ENCODE data around the gene CCL4. TPM values are rescaled to one million over a fixed set of nuclear protein-coding genes. Genes with fewer than 3 reads are reported as not detected.

Gene CCL4
- total and polyA plus RNA-seq, 5 donors, result 0.42 to 1.7 (median 1.0) TPM

GRCh38 chr17:36131421-36131820 lies 27.8 kb downstream of the CCL4 start:
- WGBS, result 56% methylated on average over 2 of the region's 2 CpGs
- Histone ChIP-seq H3K27me3 (ENCODE audit: control insufficient read depth, insufficient read depth) (no peaks in the 10 kb centered on the region), H3K4me3 (ENCODE audit: low read length) (no peak overlapping the region), H3K27ac (ENCODE audit: low read length) (no peak overlapping the region), H3K4me1 (ENCODE audit: control insufficient read depth, insufficient read depth, low read length) (no peaks in the 10 kb centered on the region), H3K9me3 (ENCODE audit: control insufficient read depth, low read length) (no peaks in the 10 kb centered on the region)
- DNase-seq (no peak), ATAC-seq (no peak)
- intact Hi-C loops (cut with DNase I), result no loop called here

GRCh38 chr17:36131931-36132330 lies 28.3 kb downstream of the CCL4 start:
- Histone ChIP-seq H3K9me3 (ENCODE audit: control insufficient read depth, low read length) (no peaks in the 10 kb centered on the region), H3K4me3 (ENCODE audit: low read length) (no peak overlapping the region), H3K27me3 (ENCODE audit: control insufficient read depth, insufficient read depth) (no peaks in the 10 kb centered on the region), H3K27ac (ENCODE audit: low read length) (no peak overlapping the region), H3K4me1 (ENCODE audit: control insufficient read depth, insufficient read depth, low read length) (no peaks in the 10 kb centered on the region)
- WGBS, result 91% methylated on average over 3 of the region's 3 CpGs
- ATAC-seq, result no peak
- intact Hi-C loops (cut with DNase I), result no loop called here
- no peak for DNase-seq

GRCh38 chr17:36132421-36132831 lies 28.8 kb downstream of the CCL4 start:
- no peak overlapping the region for H3K4me3 ChIP-seq (ENCODE audit: low read length)
- 67% methylated on average over 2 of the region's 2 CpGs for WGBS
- no peak overlapping the region for H3K27ac ChIP-seq (ENCODE audit: low read length)
- H3K9me3 ChIP-seq (ENCODE audit: control insufficient read depth, low read length), result no peaks in the 10 kb centered on the region
- intact Hi-C loops (cut with DNase I), result no loop called here
- ATAC-seq (no peak), DNase-seq (no peak)
- no peaks in the 10 kb centered on the region for H3K4me1 ChIP-seq (ENCODE audit: control insufficient read depth, insufficient read depth, low read length)
- H3K27me3 ChIP-seq (ENCODE audit: control insufficient read depth, insufficient read depth), result no peaks in the 10 kb centered on the region

- H3K9me3 ChIP-seq (ENCODE audit: control insufficient read depth, low read length), result no peaks in the 10 kb centered on the region
- ATAC-seq, result peak in 1 of 2 donors; percentile 12
- no peaks in the 10 kb centered on the region for H3K27me3 ChIP-seq (ENCODE audit: control insufficient read depth, insufficient read depth)
- intact Hi-C loops (cut with DNase I), result no loop called here
- H3K4me3 ChIP-seq (ENCODE audit: low read length), result no peak overlapping the region
- 60% methylated on average over 4 of the region's 4 CpGs for WGBS
- no peak overlapping the region for H3K27ac ChIP-seq (ENCODE audit: low read length)
- no peaks in the 10 kb centered on the region for H3K4me1 ChIP-seq (ENCODE audit: control insufficient read depth, insufficient read depth, low read length)
- no peak for DNase-seq
These were observed 30.1 kb downstream of the CCL4 start for GRCh38 chr17:36133602-36134236.

GRCh38 chr17:36135465-36135864 lies 31.8 kb downstream of the CCL4 start:
- no peaks in the 10 kb centered on the region for H3K9me3 ChIP-seq (ENCODE audit: control insufficient read depth, low read length)
- no peaks in the 10 kb centered on the region for H3K4me1 ChIP-seq (ENCODE audit: control insufficient read depth, insufficient read depth, low read length)
- 79% methylated on average over 4 of the region's 4 CpGs for WGBS
- peak in 1 of 2 donors; percentile 7 for ATAC-seq
- H3K27ac ChIP-seq (ENCODE audit: low read length), result no peak overlapping the region
- H3K27me3 ChIP-seq (ENCODE audit: control insufficient read depth, insufficient read depth), result no peaks in the 10 kb centered on the region
- no peak overlapping the region for H3K4me3 ChIP-seq (ENCODE audit: low read length)
- intact Hi-C loops (cut with DNase I), result no loop called here
- DNase-seq, result no peak

- no peaks in the 10 kb centered on the region for H3K27me3 ChIP-seq (ENCODE audit: control insufficient read depth, insufficient read depth)
- no peaks in the 10 kb centered on the region for H3K9me3 ChIP-seq (ENCODE audit: control insufficient read depth, low read length)
- intact Hi-C loops (cut with DNase I), result no loop called here
- no peak overlapping the region for H3K4me3 ChIP-seq (ENCODE audit: low read length)
- no peak overlapping the region for H3K27ac ChIP-seq (ENCODE audit: low read length)
- no peak for ATAC-seq
- no peak for DNase-seq
- WGBS, result 77% methylated on average over 1 of the region's 1 CpG
- H3K4me1 ChIP-seq (ENCODE audit: control insufficient read depth, insufficient read depth, low read length), result no peaks in the 10 kb centered on the region
These were observed 32.4 kb downstream of the CCL4 start for GRCh38 chr17:36136036-36136435.

GRCh38 chr17:36136439-36136838 lies 32.8 kb downstream of the CCL4 start:
- intact Hi-C loops (cut with DNase I), result no loop called here
- Histone ChIP-seq H3K4me3 (ENCODE audit: low read length) (no peak overlapping the region), H3K27ac (ENCODE audit: low read length) (no peak overlapping the region), H3K9me3 (ENCODE audit: control insufficient read depth, low read length) (no peaks in the 10 kb centered on the region), H3K4me1 (ENCODE audit: control insufficient read depth, insufficient read depth, low read length) (no peaks in the 10 kb centered on the region), H3K27me3 (ENCODE audit: control insufficient read depth, insufficient read depth) (no peaks in the 10 kb centered on the region)
- no peak for DNase-seq
- no peak for ATAC-seq
- WGBS, result 82% methylated on average over 1 of the region's 1 CpG

GRCh38 chr17:36142235-36142634 lies 38.6 kb downstream of the CCL4 start:
- ATAC-seq, result no peak
- intact Hi-C loops (cut with DNase I), result loop anchor here in 1 of 4 donors (10.0 kb wide), 1 partner anchor 167 kb away; no protein-coding TSS in a partner anchor

GRCh38 chr17:36142806-36143205 lies 39.2 kb downstream of the CCL4 start:
- no peak for DNase-seq
- WGBS, result 92% methylated on average over 8 of the region's 8 CpGs
- intact Hi-C loops (cut with DNase I), result loop anchor here in 1 of 4 donors (10.0 kb wide), 1 partner anchor 168 kb away; no protein-coding TSS in a partner anchor

More at GRCh38 chr17:36142235-36142634, 38.6 kb downstream of the CCL4 start:
- Histone ChIP-seq H3K27me3 (ENCODE audit: control insufficient read depth, insufficient read depth) (no peaks in the 10 kb centered on the region), H3K27ac (ENCODE audit: low read length) (no peak overlapping the region), H3K4me1 (ENCODE audit: control insufficient read depth, insufficient read depth, low read length) (no peaks in the 10 kb centered on the region), H3K4me3 (ENCODE audit: low read length) (no peak overlapping the region), H3K9me3 (ENCODE audit: control insufficient read depth, low read length) (no peaks in the 10 kb centered on the region)
- no peak for DNase-seq

GRCh38 chr17:36144014-36144413 lies 40.4 kb downstream of the CCL4 start:
- Histone ChIP-seq H3K4me1 (ENCODE audit: control insufficient read depth, insufficient read depth, low read length) (no peaks in the 10 kb centered on the region), H3K27ac (ENCODE audit: low read length) (no peak overlapping the region), H3K27me3 (ENCODE audit: control insufficient read depth, insufficient read depth) (no peaks in the 10 kb centered on the region), H3K9me3 (ENCODE audit: control insufficient read depth, low read length) (no peaks in the 10 kb centered on the region), H3K4me3 (ENCODE audit: low read length) (no peak overlapping the region)
- DNase-seq (no peak), ATAC-seq (no peak)
- intact Hi-C loops (cut with DNase I), result loop anchor here in 1 of 4 donors (10.0 kb wide), 1 partner anchor 169 kb away; no protein-coding TSS in a partner anchor
- 94% methylated on average over 2 of the region's 2 CpGs for WGBS

More at GRCh38 chr17:36142806-36143205, 39.2 kb downstream of the CCL4 start:
- ATAC-seq, result no peak
- Histone ChIP-seq H3K27ac (ENCODE audit: low read length) (no peak overlapping the region), H3K9me3 (ENCODE audit: control insufficient read depth, low read length) (no peaks in the 10 kb centered on the region), H3K4me1 (ENCODE audit: control insufficient read depth, insufficient read depth, low read length) (no peaks in the 10 kb centered on the region), H3K27me3 (ENCODE audit: control insufficient read depth, insufficient read depth) (no peaks in the 10 kb centered on the region), H3K4me3 (ENCODE audit: low read length) (no peak overlapping the region)

- ATAC-seq, result no peak
- H3K27me3 ChIP-seq (ENCODE audit: control insufficient read depth, insufficient read depth), result no peaks in the 10 kb centered on the region
- WGBS, result 69% methylated on average over 5 of the region's 5 CpGs
- no peak for DNase-seq
- no peaks in the 10 kb centered on the region for H3K9me3 ChIP-seq (ENCODE audit: control insufficient read depth, low read length)
- H3K4me1 ChIP-seq (ENCODE audit: control insufficient read depth, insufficient read depth, low read length), result no peaks in the 10 kb centered on the region
- no peak overlapping the region for H3K27ac ChIP-seq (ENCODE audit: low read length)
- intact Hi-C loops (cut with DNase I), result loop anchor here in 3 of 4 donors (5.0 to 10.0 kb wide), 3 partner anchors 170 to 178 kb away; no protein-coding TSS in a partner anchor
- H3K4me3 ChIP-seq (ENCODE audit: low read length), result no peak overlapping the region
These were observed 41.5 kb downstream of the CCL4 start for GRCh38 chr17:36144981-36145729.
